HG02852 (cell line): ENCODE measurements around the gene BEX2.
"Not testable (repeated sequence)": the region's sequence is repeated elsewhere in the genome, so short reads cannot be mapped to it uniquely, and the experiment has no call there.

Source experiments
- ATAC-seq: cut with Tn5 transposase; IDR thresholded peaks from one replicate; pipeline ENCODE4 v1.9.1; 2021; ENCODE audit warnings: mild to moderate bottlenecking, moderate library complexity; ENCODE audit not compliant: unreplicated experiment

Gene BEX2

DNA sequence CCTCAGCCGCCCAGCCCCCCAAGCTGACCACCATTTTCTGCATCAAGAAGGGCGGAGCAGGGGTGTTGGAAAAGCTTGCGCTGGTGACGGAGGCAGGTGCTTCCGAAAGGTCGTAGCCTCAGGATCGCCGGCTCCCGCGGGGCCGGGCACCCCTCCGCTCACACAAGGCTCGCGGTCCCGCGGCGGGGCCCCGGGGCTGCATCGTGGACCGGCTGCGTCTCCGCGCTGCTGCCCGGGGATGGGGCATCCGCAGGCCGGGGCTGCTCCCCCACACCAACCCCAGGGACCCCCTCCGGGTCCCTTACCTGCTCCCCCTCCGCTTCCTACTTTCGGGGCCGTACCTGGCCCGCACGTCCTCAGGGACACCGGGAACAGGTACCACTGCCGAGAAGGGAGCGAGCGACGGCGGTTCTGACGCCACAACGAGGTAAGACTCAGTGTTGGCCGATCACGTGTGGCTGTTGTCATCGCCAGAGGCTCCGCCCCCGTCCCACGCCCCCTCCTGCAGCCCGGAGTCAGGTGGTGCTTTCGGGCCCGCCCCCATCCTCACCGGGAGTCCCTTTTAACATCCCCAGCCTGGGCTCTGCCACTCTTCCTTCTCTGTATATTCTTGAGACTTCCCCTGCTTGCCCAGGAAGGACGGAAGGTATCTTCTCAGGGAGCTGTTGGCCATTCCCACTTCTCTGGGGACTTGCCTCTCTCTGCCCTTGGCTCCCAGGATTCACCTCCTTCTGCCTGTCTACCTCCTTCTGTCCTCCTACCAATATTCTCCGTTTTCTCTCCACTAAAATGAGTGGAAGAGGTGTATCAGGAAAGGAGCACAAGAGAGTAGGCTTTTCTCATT lies at the start of gene BEX2:
TSS of gene BEX2 (minus strand) at position 436 of the 844 bp plus-strand sequence. CDS start 1,014 bp downstream, outside the sequence.
- peak; percentile 98 for ATAC-seq

- no peak for ATAC-seq
Measured at GRCh38 chrX:103360092-103360491, 49.3 kb upstream of the BEX2 start.

DNA sequence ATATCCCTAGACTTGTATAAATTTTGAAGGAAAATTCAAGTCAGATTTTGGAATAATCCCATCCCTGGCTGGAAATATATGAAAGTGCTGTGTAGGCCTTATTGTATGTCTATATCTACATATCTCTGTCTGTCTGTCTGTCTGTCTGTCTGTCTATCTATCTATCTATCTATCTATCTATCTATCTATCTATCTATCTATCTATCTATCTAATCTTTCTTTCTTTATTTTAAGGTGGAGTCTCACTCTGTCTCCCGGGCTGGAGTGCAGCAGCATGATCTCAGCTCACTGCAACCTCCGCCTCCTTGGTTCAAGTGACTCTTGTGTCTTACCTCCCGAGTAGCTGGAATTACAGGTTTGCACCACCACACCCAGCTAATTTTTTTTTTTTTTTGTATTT lies 48.8 kb upstream of the BEX2 start:
- ATAC-seq = not testable (repeated sequence)

DNA sequence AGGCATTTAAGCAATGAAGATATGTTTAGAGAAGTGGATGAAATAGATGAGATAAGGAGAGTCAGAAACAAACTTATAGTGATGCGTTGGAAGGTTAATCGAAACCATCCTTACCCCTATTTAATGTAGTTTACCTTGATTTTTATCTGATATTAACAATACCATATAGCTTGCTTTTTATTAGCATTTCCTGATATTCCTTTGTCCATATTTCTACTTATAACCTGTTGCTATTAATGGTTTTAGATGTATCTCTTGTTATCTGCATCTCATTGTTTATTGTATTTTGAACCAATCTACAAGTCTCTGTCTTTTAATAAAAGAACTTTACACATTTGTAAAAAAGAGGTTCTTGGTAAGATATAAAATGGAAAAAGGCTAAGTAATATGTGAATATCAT lies 47.1 kb upstream of the BEX2 start:
- no peak for ATAC-seq

DNA sequence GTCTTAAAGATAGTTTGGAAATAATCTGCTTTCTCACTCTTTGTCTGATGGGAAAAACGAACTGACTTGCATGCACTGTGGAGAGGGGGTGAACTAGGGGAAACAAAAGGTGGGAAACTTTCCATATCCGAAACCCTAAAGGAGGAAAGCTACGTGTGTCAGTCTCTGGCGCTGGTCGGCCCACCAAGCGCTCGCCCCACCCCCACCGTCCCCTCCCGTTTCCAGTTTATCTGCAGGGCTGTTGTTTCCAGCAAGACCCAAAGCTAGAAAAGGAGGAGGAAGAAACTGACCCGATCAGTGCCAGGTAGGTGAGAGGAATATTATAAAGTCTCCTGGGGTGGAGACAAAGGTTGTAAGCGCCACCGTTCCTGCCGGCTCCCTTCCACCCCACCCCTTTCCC lies 46.1 kb upstream of the BEX2 start:
- peak; percentile 26 for ATAC-seq

DNA sequence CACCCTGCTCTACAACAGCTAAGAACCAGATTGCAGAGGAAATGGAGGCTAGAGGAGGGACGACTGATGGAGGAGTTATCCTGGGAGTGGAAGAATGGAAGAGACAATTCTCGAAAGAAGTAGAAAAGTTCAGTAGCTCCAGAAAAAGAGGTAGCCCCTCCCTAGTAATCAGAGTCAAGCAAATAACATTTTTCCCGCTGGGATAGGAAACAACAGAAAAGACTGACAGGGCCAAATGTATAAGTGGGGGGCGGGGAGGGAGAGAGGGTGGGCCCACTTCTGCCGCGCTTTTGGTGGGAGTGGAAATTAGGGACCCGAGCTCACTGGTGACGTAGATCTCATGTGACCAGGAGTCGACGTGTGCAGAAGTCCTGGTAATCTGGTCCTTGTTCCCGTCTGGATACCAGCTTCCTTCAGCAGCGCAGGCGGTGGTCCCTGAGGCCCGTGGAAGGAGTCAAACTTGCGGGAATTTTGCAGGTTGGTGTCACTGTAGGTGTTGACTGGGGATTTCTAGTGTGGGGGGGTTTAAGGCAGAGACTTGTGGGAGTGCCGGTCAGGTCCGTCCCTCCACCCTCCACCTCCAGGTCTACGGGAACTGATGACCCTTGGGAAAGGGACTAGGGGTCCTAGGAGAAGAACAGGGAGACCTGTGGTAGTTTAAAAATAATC lies 45.5 kb upstream of the BEX2 start, which contains the start of gene TCEAL9:
TSS of gene TCEAL9 (plus strand) at position 377 of the 669 bp plus-strand sequence. CDS start 1,179 bp downstream, outside the sequence.
- peak; percentile 78 for ATAC-seq

GRCh38 chrX:103347682-103348397 lies 37.0 kb upstream of the BEX2 start:
- no peak for ATAC-seq

- ATAC-seq = no peak
Measured at GRCh38 chrX:103344606-103345005, 33.8 kb upstream of the BEX2 start.

DNA sequence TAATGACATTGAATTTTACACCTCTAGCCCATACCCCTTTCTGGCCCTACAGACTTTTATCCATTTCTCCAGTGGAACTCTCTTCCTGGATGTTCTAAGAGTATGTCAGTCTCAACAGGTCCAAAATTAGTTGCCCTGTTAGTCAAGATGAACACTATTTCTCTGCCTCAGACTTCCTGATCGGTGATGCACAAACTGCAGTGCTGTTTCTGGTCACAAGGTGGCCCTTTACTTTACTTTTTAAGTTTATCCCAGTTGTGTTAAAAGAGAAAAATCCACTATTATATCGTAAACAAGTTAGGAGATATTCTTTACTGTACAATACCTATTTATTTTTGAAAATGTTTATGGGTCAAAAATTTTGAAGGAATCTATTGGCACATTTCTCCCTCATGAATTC lies 32.3 kb upstream of the BEX2 start:
- peak; percentile 78 for ATAC-seq

DNA sequence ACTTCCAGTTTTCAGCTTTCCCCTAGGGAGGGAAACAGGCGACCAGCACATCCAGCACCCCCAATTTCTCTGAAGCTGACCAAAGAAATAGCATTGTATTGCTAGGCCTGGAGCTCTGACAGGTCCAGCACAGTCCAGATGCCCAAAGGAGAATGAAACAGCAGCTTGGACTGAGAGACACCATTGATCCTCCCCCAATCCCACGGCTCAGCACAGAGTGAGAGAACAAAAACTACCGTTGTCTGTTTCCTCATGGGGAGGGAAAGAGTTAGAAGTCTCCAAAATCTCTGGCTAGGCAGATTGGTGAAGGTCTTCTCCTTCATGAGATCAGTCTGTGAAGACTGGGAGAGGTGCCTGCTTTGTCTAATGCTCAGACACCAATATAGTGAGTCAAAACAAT lies 27.9 kb upstream of the BEX2 start:
- ATAC-seq = no peak

DNA sequence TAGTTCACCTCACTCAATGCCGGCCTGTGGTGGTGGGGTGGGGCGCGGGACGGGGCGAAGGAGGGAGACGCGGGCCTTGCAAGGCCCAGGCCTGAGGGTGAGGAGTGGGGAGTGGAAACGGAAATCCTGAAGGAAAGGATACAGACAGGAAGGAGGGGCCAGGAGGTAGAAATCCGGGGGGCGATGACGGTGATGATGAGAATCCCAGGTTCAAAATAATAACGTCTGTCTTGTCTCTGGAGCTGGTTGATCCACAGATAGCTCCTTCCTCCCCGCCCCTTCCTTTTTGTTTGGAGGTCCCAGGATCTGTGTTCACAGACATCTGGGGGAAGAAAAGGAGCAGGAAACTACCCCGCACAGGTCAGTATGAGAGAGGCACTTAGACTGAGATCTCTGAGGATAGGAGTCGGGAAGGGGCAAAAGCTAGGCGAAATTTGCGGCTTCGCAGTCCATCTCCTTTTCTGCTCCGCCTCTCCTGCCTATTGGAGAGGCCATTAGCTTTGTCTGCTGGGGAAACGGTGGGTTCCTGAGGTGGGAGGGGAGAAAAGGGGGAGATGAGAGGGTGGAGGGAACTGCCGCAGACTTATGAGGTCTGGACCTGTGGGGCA lies 20.0 kb upstream of the BEX2 start:
- ATAC-seq = no peak

DNA sequence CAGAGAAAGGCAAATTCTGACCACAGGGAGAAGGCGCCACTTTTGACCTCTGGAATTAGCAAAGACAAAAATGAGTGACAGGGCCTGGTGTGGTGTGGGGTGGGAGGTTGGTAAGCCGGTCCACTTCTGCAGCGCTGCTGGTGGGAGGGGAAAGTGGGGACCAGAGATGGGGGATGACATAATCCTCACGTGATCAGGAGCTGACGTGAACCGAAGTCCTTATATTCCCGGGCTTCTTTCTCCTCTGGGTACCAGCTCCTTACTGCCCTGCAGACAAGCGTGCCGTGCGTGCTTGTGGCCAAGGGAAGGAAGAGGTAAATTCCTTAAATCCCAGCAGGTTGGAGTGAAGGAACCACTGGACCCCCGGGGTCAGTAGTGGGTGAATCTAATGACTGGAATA lies 19.2 kb upstream of the BEX2 start, which contains the start of gene TCEAL7:
TSS of gene TCEAL7 (plus strand) at position 249 of the 400 bp plus-strand sequence. CDS start 1,165 bp downstream, outside the sequence.
- ATAC-seq = no peak

DNA sequence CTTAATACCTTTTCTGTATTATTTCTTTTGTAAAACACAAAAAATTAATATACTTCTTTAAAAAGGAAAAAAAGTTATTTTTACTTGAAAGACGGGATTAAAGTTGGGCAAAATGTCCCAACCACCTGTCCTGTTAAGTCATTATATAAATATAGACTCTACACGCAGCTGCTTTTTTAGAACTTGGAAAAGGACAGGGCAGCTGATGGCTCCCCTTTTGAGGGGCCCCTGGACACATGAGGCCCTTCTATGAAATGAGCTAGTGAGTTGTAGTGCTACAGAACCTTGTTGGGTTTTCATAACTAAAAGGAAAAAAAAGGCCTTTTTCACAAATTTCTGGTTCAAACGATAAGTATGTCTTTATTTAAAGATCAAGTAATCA lies 600 bp upstream of the BEX2 start:
- no peak for ATAC-seq

- peak; percentile 14 for ATAC-seq
Measured at GRCh38 chrX:103309860-103310554, 783 bp downstream of the BEX2 start.

DNA sequence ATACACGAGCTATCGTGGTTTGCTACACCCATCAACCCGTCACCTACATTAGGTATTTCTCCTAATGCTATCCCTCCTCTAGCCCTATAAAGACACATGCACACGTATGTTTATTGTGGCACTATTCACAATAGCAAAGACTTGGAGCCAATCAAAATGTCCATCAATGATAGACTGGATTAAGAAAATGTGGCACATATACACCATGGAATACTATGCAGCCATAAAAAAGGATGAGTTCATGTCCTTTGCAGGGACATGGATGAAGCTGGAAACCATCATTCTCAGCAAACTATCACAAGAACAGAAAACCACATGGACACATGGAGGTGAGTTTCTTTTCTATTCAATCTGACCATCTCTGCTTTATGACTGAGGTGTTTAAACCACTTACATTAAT lies 5.1 kb downstream of the BEX2 start:
- not testable (repeated sequence) for ATAC-seq

DNA sequence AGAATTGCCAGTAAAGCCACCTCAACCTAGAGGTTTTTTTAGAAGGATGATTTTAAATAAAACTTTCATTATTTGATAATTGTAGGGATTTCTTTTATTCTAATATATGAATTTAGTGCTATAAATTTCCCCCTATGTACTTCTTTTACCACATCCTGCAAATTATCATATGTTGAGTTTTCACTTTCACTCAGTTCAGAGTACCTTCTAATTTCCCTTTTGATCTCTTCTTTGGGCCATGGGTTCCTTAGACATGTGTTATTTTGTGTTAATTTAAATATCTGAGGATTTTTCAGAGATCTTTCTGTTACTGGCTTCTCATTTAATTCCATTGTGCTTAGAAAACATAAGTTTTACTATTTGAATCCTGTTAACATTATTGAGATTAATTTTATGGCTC lies 6.1 kb downstream of the BEX2 start:
- ATAC-seq = no peak

DNA sequence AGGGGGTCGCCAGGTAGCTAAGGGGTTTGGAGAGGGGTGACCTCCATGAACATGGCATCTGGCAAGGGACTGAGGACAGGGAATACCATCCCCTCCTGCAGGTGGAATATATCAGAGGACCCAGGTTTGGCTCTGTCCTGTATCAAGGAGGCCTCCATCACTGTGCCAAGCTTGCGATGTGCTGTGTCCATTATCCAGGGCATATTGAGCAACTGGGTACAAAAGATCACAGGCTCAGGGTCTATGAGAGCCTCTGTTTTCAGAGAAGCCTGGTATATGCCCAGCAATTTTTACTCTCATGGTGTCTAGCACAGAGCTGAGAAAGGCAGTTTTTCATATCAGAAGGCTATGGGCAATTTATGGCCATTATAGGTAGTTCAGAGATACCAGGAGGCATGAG lies 17.7 kb downstream of the BEX2 start:
- ATAC-seq = no peak

- ATAC-seq = no peak
Measured at GRCh38 chrX:103279624-103280023, 31.2 kb downstream of the BEX2 start.

- ATAC-seq = no peak
Measured at GRCh38 chrX:103276581-103277002, 34.2 kb downstream of the BEX2 start, which contains the start of gene TCEAL5. TCEAL5 (minus strand) TSS chrX:103276750; CDS start chrX:103274563, 2,187 bp downstream.

- ATAC-seq = no peak
Measured at GRCh38 chrX:103275947-103276567, 34.7 kb downstream of the BEX2 start.
